Measurements from ENCODE around the gene ZNF607. TPM values are rescaled to one million over a fixed set of nuclear protein-coding genes. Genes with fewer than 3 reads are reported as not detected.

Gene ZNF607
- total RNA-seq, 3 donors from 2014 or later: 1.4 to 8.5 (median 5.6) TPM

GRCh38 chr19:37719927-37720265, 335 bp upstream of the ZNF607 start:
- Histone ChIP-seq H3K4me3 (peak overlapping the region; percentile 75 to 92 (median 83)), H3K27me3 (no peaks in the 10 kb centered on the region), H3K36me3 (no peaks in the 10 kb centered on the region), H3K4me1 (no peaks in the 10 kb centered on the region), H3K9me3 (no peaks in the 10 kb centered on the region), H3K27ac (peak overlapping the region; percentile 73 to 78)
- intact Hi-C loops (cut with DNase I; ENCODE audit: low total_unique reads): no loop called here
- TF ChIP-seq CTCF (IDR thresholded peaks at IDR 0.05): no peak
- TF ChIP-seq POLR2A (IDR thresholded peaks at IDR 0.05): no peak
- no peak for TF ChIP-seq POLR2AphosphoS5 (IDR thresholded peaks at IDR 0.05)
- no peak for DNase-seq (ENCODE audit: low spot score in 2 of 2)

- DNase-seq (ENCODE audit: low spot score in 2 of 2): no peak
- Histone ChIP-seq H3K4me1 (no peaks in the 10 kb centered on the region), H3K27ac (no peak overlapping the region), H3K27me3 (no peaks in the 10 kb centered on the region), H3K9me3 (no peaks in the 10 kb centered on the region), H3K36me3 (no peaks in the 10 kb centered on the region), H3K4me3 (peak overlapping the region; percentile 75 to 92 (median 83))
- intact Hi-C loops (cut with DNase I; ENCODE audit: low total_unique reads): no loop called here
- TF ChIP-seq POLR2A (IDR thresholded peaks at IDR 0.05) (no peak), CTCF (IDR thresholded peaks at IDR 0.05) (no peak), POLR2AphosphoS5 (IDR thresholded peaks at IDR 0.05) (no peak)
These were observed 1.3 kb downstream of the ZNF607 start for GRCh38 chr19:37718304-37718703.

- Histone ChIP-seq H3K4me3 (no peak overlapping the region), H3K9me3 (peaks cover 6 to 8% of the 10 kb centered on the region in 2 donors), H3K27me3 (no peaks in the 10 kb centered on the region), H3K36me3 (no peaks in the 10 kb centered on the region), H3K4me1 (no peaks in the 10 kb centered on the region), H3K27ac (no peak overlapping the region)
- no peak for DNase-seq (ENCODE audit: low spot score in 2 of 2)
- intact Hi-C loops (cut with DNase I; ENCODE audit: low total_unique reads): no loop called here
- TF ChIP-seq POLR2AphosphoS5 (IDR thresholded peaks at IDR 0.05): no peak
- TF ChIP-seq CTCF (IDR thresholded peaks at IDR 0.05): no peak
- TF ChIP-seq POLR2A (IDR thresholded peaks at IDR 0.05): no peak
These were observed 3.4 kb downstream of the ZNF607 start for GRCh38 chr19:37716140-37716539.

GRCh38 chr19:37706052-37706605, 13.4 kb downstream of the ZNF607 start:
- no peaks in the 10 kb centered on the region for H3K4me1 ChIP-seq
- peaks cover 0 to 19% of the 10 kb centered on the region in 2 donors for H3K9me3 ChIP-seq
- H3K36me3 ChIP-seq: no peaks in the 10 kb centered on the region
- TF ChIP-seq POLR2AphosphoS5 (IDR thresholded peaks at IDR 0.05): no peak
- no peak for TF ChIP-seq POLR2A (IDR thresholded peaks at IDR 0.05)
- no peak for TF ChIP-seq CTCF (IDR thresholded peaks at IDR 0.05)
- H3K27me3 ChIP-seq: no peaks in the 10 kb centered on the region
- intact Hi-C loops (cut with DNase I; ENCODE audit: low total_unique reads): loop anchor here (5.0 to 10.0 kb wide), 2 partner anchors 469 to 994 kb away; no protein-coding TSS in a partner anchor
- DNase-seq (ENCODE audit: low spot score in 2 of 2): no peak
- no peak overlapping the region for H3K4me3 ChIP-seq
- H3K27ac ChIP-seq: no peak overlapping the region

- peaks cover 20 to 32% of the 10 kb centered on the region in 2 donors for H3K9me3 ChIP-seq
- no peak for DNase-seq (ENCODE audit: low spot score in 2 of 2)
- TF ChIP-seq CTCF (IDR thresholded peaks at IDR 0.05): no peak
- peaks cover 9% of the 10 kb centered on the region for H3K36me3 ChIP-seq
- no peak overlapping the region for H3K27ac ChIP-seq
- no peaks in the 10 kb centered on the region for H3K4me1 ChIP-seq
- intact Hi-C loops (cut with DNase I; ENCODE audit: low total_unique reads): no loop called here
- H3K4me3 ChIP-seq: no peak overlapping the region
- H3K27me3 ChIP-seq: no peaks in the 10 kb centered on the region
These were observed 20.5 kb downstream of the ZNF607 start for GRCh38 chr19:37699057-37699456.

All from breast epithelium (tissue), 4 donors.